Endothelial cell of umbilical vein (primary cell): Measurements from ENCODE around the gene OR4D5. TPM values are rescaled to one million over a fixed set of nuclear protein-coding genes. Genes with fewer than 3 reads are reported as not detected.

ENCODE experiments used
- BruUV-seq: library from RNA; stranded (reverse); fragments of 400-500 nt; replicated peaks from 2 replicates; lab custom pipeline; 2021; lab: Mats Ljungman, UMichigan
- CTCF ChIA-PET: fragments of 300-600, 350-600 bp; sonication (Branson Sonifier 250); formaldehyde crosslinking; loops from one replicate; lab custom pipeline; 2021; ENCODE audit warnings: antibody characterized with exemption, inconsistent platforms; lab: Charles Lee
- POLR2A ChIA-PET: fragments of 300-600, 350-600 bp; sonication (Branson Sonifier 250); formaldehyde crosslinking; loops from one replicate; lab custom pipeline; 2021; ENCODE audit warnings: antibody characterized with exemption, inconsistent platforms; lab: Charles Lee
- DNase-seq: peaks from one replicate; pipeline ENCODE4 v3.0.0-alpha.2; 2011; ENCODE audit warnings: low read depth, low spot score
- FAIRE-seq: peaks from 2 replicates; lab custom pipeline; 2011; peaks lifted over from hg19 to GRCh38; lab: Jason Lieb, UNC
- H2AFZ ChIP-seq: 2 replicates; pipeline ENCODE4 v1.6.0; 2012; ENCODE audit warnings: low read depth, low read length, control low read depth, inconsistent platforms
- H3K27ac ChIP-seq: 2 replicates; pipeline ENCODE4 v1.5.1; 2011; ENCODE audit warnings: low read depth, mild to moderate bottlenecking, control low read depth, low read length, moderate library complexity; ENCODE audit not compliant: insufficient read depth
- H3K27me3 ChIP-seq, 2 experiments: 2 replicates each; pipeline versions ENCODE4 v1.6.0 to v1.6.1; 2011; ENCODE audit warnings: low read length in 2 of 2, mixed read lengths in 1 of 2; ENCODE audit not compliant: control insufficient read depth in 2 of 2, insufficient read depth in 2 of 2
- H3K36me3 ChIP-seq, 2 experiments: 2 replicates in 1 of 2; 3 replicates in 1 of 2; pipeline ENCODE4 v1.5.1; 2011; ENCODE audit warnings: low read length in 2 of 2, mild to moderate bottlenecking in 1 of 2, moderate library complexity in 1 of 2; ENCODE audit not compliant: control insufficient read depth in 2 of 2, insufficient read depth in 2 of 2; ENCODE audit errors: extremely low read depth in 1 of 2
- H3K4me1 ChIP-seq: 3 replicates; pipeline ENCODE4 v1.5.1; 2011; ENCODE audit warnings: mild to moderate bottlenecking, low read length; ENCODE audit not compliant: control insufficient read depth, insufficient read depth; ENCODE audit errors: extremely low read depth
- H3K4me2 ChIP-seq: 2 replicates; pipeline ENCODE4 v1.6.1; 2011; ENCODE audit warnings: low read length, control low read depth, mixed read lengths; ENCODE audit not compliant: insufficient read depth
- H3K4me3 ChIP-seq, 3 experiments: fragments of 200-600 bp in 1 of 3; sonication (generic), shearing (Covaris generic) in 1 of 3; replicated peaks in 1 of 3; 2 replicates each; pipeline ENCODE4 v1.5.1; 2011 to 2016; ENCODE audit warnings: control low read depth in 3 of 3, low read length in 3 of 3, mild to moderate bottlenecking in 2 of 3, inconsistent platforms in 1 of 3, low read depth in 1 of 3, moderate library complexity in 1 of 3; ENCODE audit not compliant: insufficient read depth in 1 of 3
- H3K79me2 ChIP-seq: 2 replicates; pipeline ENCODE4 v1.6.0; 2012; ENCODE audit warnings: low read length, inconsistent platforms; ENCODE audit not compliant: control insufficient read depth, insufficient read depth
- H3K9ac ChIP-seq: replicated peaks from 2 replicates; pipeline ENCODE3; 2011; ENCODE audit warnings: low read length, control low read depth; ENCODE audit not compliant: insufficient read depth; ENCODE audit errors: extremely low read depth
- H3K9me1 ChIP-seq: replicated peaks from 3 replicates; pipeline ENCODE4 v1.6.0; 2011; ENCODE audit warnings: mild to moderate bottlenecking, low read length; ENCODE audit not compliant: control insufficient read depth, insufficient read depth; ENCODE audit errors: extremely low read depth
- H3K9me3 ChIP-seq: replicated peaks from 2 replicates; pipeline ENCODE4 v1.5.1; 2012; ENCODE audit warnings: low read length, inconsistent platforms; ENCODE audit not compliant: control insufficient read depth, insufficient read depth
- H4K20me1 ChIP-seq: replicated peaks from 2 replicates; pipeline ENCODE3; 2011; ENCODE audit warnings: mild to moderate bottlenecking, low read length; ENCODE audit not compliant: control insufficient read depth, insufficient read depth; ENCODE audit errors: extremely low read depth
- EZH2 ChIP-seq: IDR thresholded peaks from 2 replicates; pipeline ENCODE4 v1.6.1; 2012; ENCODE audit warnings: borderline replicate concordance, low read depth, mild to moderate bottlenecking, moderate library complexity, low read length, inconsistent platforms; ENCODE audit not compliant: severe bottlenecking
- FOS ChIP-seq: IDR thresholded peaks from 2 replicates; pipeline ENCODE4 v1.6.1; 2011; ENCODE audit warnings: mild to moderate bottlenecking, low read length, moderate library complexity, borderline replicate concordance; ENCODE audit not compliant: insufficient read depth
- GATA2 ChIP-seq: IDR thresholded peaks from 2 replicates; pipeline ENCODE4 v1.7.0; 2011; ENCODE audit warnings: low read depth, mild to moderate bottlenecking, moderate library complexity, mixed read lengths, low read length; ENCODE audit not compliant: insufficient read length, insufficient read depth
- JUN ChIP-seq: IDR thresholded peaks from 2 replicates; pipeline ENCODE4 v1.6.1; 2011; ENCODE audit warnings: borderline replicate concordance, low read depth; ENCODE audit not compliant: insufficient read length, insufficient read depth
- MYC ChIP-seq: IDR thresholded peaks from one replicate; pipeline ENCODE4 v1.6.1; 2011; ENCODE audit warnings: mild to moderate bottlenecking, low read depth, low read length
- POLR2A ChIP-seq: IDR thresholded peaks from 2 replicates; pipeline ENCODE4 v1.6.1; 2012; ENCODE audit warnings: low read depth, mild to moderate bottlenecking, control low read depth, low read length
- POLR2AphosphoS5 ChIP-seq: IDR thresholded peaks from 2 replicates; pipeline ENCODE4 v1.6.1; 2012; ENCODE audit warnings: low read depth, mild to moderate bottlenecking, control low read depth, low read length, moderate library complexity; ENCODE audit not compliant: insufficient read depth
- dilution Hi-C: fragments of 300-500 bp; cut with MboI; formaldehyde crosslinking; loops from one replicate; pipeline ENCODE4 v1.15.0; 2019; ENCODE audit warnings: low sequenced_read_pairs; ENCODE audit not compliant: extremely low pct_ligation_motif_present
- intact Hi-C: fragments of 100-400 bp; cut with micrococcal nuclease; formaldehyde crosslinking; loops from one replicate; pipeline ENCODE4 v1.10.0; 2022
- polyA plus RNA-seq, 4 experiments: library from polyadenylated mRNA; depleted of rRNA in 3 of 4; stranded (reverse) in 3 of 4; unstranded in 1 of 4; fragments of >200 nt; gene quantifications; 2 replicates each; pipeline versions ENCODE4 v1.2.1 to v1.2.3, GENCODE V29; 2011 to 2012; ENCODE audit warnings: missing spikeins in 1 of 4
- total RNA-seq: library from RNA; stranded (reverse); gene quantifications from 2 replicates; pipeline ENCODE4 v1.2.3, GENCODE V29; 2021
- TF ChIP-seq, protein P1 (sequence below): IDR thresholded peaks from 2 replicates; pipeline ENCODE4 v1.6.1; 2011; ENCODE audit not compliant: insufficient read depth, insufficient read length
- TF ChIP-seq, protein P2 (sequence below), 2 donors: IDR thresholded peaks; 1 replicate in 1 of 2; 2 replicates in 1 of 2; pipeline ENCODE4 v1.5.1; 2011; ENCODE audit warnings: low read length in 2 of 2, mild to moderate bottlenecking in 2 of 2, moderate library complexity in 2 of 2, control low read depth in 1 of 2, inconsistent platforms in 1 of 2, low read depth in 1 of 2; ENCODE audit not compliant: insufficient read depth in 1 of 2; ENCODE audit errors: extremely low read depth in 1 of 2

Gene OR4D5
- total and polyA plus RNA-seq, 2 donors (not counting 3 experiments of a cell fraction or from before 2014, with no cell fraction given): not detected

DNA sequence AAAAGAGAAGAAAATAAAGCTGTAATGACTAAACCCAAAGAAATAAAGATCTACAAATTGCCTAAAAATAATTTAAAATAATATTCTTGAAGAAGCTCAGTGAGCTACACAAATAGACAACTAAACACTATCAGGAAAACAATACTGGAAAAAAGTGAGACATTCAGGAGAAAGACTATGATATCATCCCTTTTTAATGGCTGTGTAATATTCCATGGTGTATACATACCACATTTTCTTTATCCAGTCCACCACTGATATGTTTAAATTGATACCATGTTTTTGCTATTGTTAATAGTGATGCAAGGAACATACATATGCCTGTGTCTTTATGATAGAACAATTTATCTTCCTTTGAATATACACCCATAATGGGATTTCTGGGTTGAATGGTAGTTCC lies 17.3 kb downstream of the OR4D5 start:
- no peak for DNase-seq
- Histone ChIP-seq H3K9me3 (no peaks in the 10 kb centered on the region), H3K79me2 (no peaks in the 10 kb centered on the region), H3K9ac (no peak overlapping the region), H3K36me3 (no peaks in the 10 kb centered on the region), H2AFZ (no peak overlapping the region), H3K27me3 (no peaks in the 10 kb centered on the region), H4K20me1 (no peaks in the 10 kb centered on the region), H3K4me2 (no peak overlapping the region), H3K27ac (no peak overlapping the region), H3K9me1 (no peaks in the 10 kb centered on the region), H3K4me3 (no peak overlapping the region), H3K4me1 (peaks cover 3% of the 10 kb centered on the region)
- POLR2A ChIA-PET: no interaction called here
- no TSS peak for BruUV-seq
- dilution Hi-C loops: no loop called here
- CTCF ChIA-PET: no interaction called here
- intact Hi-C loops: no loop called here
- TF ChIP-seq MYC (no peak), POLR2A (no peak), GATA2 (no peak), EZH2 (no peak), FOS (no peak), JUN (no peak), POLR2AphosphoS5 (no peak)
- TF ChIP-seq, protein P1, sequence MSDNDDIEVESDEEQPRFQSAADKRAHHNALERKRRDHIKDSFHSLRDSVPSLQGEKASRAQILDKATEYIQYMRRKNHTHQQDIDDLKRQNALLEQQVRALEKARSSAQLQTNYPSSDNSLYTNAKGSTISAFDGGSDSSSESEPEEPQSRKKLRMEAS: no peak
- TF ChIP-seq, protein P2, sequence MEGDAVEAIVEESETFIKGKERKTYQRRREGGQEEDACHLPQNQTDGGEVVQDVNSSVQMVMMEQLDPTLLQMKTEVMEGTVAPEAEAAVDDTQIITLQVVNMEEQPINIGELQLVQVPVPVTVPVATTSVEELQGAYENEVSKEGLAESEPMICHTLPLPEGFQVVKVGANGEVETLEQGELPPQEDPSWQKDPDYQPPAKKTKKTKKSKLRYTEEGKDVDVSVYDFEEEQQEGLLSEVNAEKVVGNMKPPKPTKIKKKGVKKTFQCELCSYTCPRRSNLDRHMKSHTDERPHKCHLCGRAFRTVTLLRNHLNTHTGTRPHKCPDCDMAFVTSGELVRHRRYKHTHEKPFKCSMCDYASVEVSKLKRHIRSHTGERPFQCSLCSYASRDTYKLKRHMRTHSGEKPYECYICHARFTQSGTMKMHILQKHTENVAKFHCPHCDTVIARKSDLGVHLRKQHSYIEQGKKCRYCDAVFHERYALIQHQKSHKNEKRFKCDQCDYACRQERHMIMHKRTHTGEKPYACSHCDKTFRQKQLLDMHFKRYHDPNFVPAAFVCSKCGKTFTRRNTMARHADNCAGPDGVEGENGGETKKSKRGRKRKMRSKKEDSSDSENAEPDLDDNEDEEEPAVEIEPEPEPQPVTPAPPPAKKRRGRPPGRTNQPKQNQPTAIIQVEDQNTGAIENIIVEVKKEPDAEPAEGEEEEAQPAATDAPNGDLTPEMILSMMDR (IDR thresholded peaks at IDR 0.05; ENCODE audit: extremely low read depth in 1 of 2, insufficient read depth in 1 of 2, low read depth in 1 of 2, low read length in 2 of 2): no peak
- FAIRE-seq: no peak
